Astrocyte of the spinal cord (primary cell): ENCODE measurements around the gene ASB16.
A peak's percentile ranks its signal among the peaks of the same experiment; 100 is the strongest.
"Not testable (repeated sequence)": the region's sequence is repeated elsewhere in the genome, so short reads cannot be mapped to it uniquely, and the experiment has no call there.

Experiments
- DNase-seq: peaks from one replicate; pipeline ENCODE4 v3.0.0; 2011; ENCODE audit warnings: low read depth, low spot score
- H3K4me3 ChIP-seq: 2 replicates; pipeline ENCODE4 v1.5.1; 2011; ENCODE audit warnings: low read depth, mild to moderate bottlenecking, low read length, moderate library complexity
- CTCF ChIP-seq: IDR thresholded peaks from 2 replicates; pipeline ENCODE4 v1.5.1; 2012; ENCODE audit warnings: low read depth, mild to moderate bottlenecking, low read length, inconsistent platforms
- in situ Hi-C: cut with HindIII; loops from 2 replicates; pipeline ENCODE4 v1.10.0; 2017; ENCODE audit warnings: low sequenced_read_pairs

ASB16 gene

GRCh38 chr17:44137891-44138709 is 32.4 kb upstream of the ASB16 start:
- peak; percentile 100 for DNase-seq
- TF ChIP-seq CTCF, result no peak
- in situ Hi-C loops, result no loop called here
- no peak overlapping the region for H3K4me3 ChIP-seq

GRCh38 chr17:44143921-44144320 is 26.6 kb upstream of the ASB16 start:
- in situ Hi-C loops, H3K4me3 ChIP-seq, DNase-seq: not testable (repeated sequence)

GRCh38 chr17:44144966-44145739 is 25.4 kb upstream of the ASB16 start:
- H3K4me3 ChIP-seq, result no peak overlapping the region
- no peak for DNase-seq
- no peak for TF ChIP-seq CTCF
- in situ Hi-C loops, result no loop called here

- H3K4me3 ChIP-seq, result no peak overlapping the region
- TF ChIP-seq CTCF, result no peak
- in situ Hi-C loops, result no loop called here
- no peak for DNase-seq
These were observed 23.8 kb upstream of the ASB16 start for GRCh38 chr17:44146375-44147346.

- in situ Hi-C loops, result no loop called here
- TF ChIP-seq CTCF, result no peak
- no peak overlapping the region for H3K4me3 ChIP-seq
- no peak for DNase-seq
These were observed 22.7 kb upstream of the ASB16 start for GRCh38 chr17:44147812-44148211.

- in situ Hi-C loops, H3K4me3 ChIP-seq, DNase-seq: not testable (repeated sequence)
These were observed 21.4 kb upstream of the ASB16 start for GRCh38 chr17:44149066-44149465.

- TF ChIP-seq CTCF, result no peak
These were observed 20.7 kb upstream of the ASB16 start for GRCh38 chr17:44149750-44150329.

More at GRCh38 chr17:44149750-44150329, 20.7 kb upstream of the ASB16 start:
- in situ Hi-C loops, result no loop called here
- DNase-seq, result no peak
- H3K4me3 ChIP-seq, result no peak overlapping the region
